NCI-H146 (cell line): ENCODE measurements around the gene SHANK3.
A peak's percentile ranks its signal among the peaks of the same experiment; 100 is the strongest.
"Not testable (repeated sequence)": the region's sequence is repeated elsewhere in the genome, so short reads cannot be mapped to it uniquely, and the experiment has no call there.

ENCODE experiments used
- DNase-seq: peaks from one replicate; lab custom pipeline; 2025; lab: John Stamatoyannopoulos, UW

Gene SHANK3

DNA sequence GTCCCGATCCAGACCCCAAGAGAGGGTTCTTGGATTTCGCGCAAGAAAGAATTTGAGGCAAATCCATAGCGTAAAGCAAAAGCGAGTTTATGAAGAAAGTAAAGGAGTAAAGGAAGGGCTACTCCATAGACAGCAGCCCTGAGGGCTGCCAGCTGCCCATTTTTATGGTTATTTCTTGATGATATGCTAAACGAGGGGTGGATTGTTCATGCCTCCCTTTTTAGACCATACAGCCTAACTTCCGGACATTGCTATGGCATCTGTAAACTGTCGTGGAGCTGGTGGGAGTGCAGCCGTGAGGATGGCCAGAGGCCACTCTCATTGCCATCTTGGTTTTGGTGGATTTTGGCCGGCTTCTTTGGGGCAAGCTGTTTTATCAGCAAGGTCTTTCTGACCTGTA, 19.4 kb upstream of the SHANK3 start:
- no peak for DNase-seq

DNA sequence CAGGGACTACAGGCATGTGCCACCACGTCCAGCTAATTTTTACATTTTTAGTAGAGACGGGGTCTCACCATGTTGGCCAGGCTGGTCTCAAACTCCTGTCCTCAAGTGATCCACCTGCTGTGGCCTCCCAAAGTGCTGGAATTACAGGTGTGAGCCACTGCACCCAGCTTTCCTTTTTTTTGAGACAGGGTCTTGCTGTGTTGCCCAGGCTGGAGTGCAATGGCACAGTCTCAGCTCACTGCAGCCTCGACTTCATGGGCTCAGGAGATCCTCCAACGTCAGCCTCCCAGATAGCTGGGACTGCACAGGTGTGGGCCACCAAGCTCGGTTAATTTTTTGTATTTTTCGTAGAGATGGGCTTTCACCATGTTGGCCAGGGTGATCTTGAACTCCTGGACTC, 18.0 kb upstream of the SHANK3 start:
- not testable (repeated sequence) for DNase-seq

DNA sequence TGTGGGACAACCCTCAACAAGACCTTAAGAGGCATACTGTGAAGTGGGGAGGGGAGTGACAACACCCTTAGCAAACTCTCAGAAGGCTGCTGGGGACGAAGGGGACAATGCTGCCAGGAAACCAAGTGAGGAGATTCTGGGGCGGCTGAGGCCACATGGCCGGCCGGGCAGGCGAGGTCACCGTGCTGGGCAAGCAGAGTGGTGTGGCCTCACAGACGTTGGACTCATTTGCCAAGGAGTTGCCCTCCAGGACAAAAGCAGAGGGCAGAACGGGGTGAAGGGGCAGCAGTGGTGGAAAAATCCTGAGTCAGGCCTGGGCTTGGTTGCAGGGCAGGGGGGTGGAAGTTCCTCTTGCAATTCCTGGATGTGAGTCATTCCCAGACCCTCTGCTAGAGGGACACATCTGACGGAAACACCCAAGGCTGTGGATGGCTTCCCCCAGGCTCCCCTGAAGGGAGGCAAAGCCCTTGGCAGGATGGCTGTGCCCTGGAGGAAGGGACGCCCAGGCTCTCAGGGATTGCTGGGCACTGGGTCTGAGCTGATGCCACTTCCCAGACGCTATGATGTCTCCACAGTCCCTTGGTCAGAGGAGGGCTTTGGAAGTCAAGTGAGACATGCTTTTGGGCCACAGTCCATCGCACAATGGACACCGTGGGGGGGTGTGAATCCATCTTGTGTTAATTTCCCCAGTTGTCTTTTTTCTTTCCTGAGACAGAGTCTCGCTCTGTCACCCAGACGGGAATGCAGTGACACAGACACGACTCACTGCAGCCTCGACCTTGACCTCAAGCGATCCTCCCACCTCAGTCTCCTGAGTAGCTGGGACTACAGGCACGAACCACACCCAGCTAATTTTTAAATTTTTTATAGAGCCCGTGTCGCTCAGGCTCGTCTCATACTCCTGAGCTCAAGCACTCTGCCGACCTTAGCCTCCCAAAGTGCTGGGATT, 16.2 kb upstream of the SHANK3 start:
- no peak for DNase-seq

DNA sequence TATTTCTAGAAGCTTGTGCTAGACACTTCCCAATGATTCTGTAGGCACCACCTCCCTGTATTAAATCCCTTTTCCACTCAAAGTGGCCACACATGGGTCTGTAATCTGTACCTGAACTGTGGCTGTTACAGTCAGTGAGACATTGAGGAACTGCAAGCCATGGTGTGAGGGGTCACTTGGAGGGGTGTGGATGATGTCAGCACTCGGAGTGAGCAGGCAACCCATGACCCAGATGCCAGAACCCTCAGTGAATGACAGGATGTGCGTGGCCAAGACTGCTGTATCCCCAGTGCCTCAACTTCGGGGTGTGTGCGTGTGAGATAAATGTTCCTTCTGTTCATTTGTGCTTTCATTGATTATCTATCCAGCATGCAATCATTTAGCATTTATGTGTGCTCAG, 14.7 kb upstream of the SHANK3 start:
- DNase-seq, result no peak

DNA sequence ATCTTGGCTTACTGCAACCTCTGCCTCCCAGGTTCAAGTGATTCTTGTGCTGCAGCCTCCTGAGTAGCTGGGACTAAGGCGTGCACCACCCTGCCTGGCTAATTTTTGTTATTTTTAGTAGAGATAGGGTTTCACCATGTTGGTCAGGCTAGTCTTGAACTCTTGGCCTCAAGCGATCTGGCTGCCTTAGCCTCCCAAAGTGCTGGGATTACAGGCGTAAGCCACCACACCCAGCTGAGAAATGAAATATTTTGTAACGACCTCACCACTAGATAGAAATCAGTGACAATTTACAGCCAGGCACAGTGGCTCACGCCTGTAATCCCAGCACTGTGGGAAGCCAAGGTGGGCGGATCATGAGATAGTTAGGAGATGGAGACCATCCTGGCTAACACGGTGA, 12.9 kb upstream of the SHANK3 start:
- not testable (repeated sequence) for DNase-seq

DNA sequence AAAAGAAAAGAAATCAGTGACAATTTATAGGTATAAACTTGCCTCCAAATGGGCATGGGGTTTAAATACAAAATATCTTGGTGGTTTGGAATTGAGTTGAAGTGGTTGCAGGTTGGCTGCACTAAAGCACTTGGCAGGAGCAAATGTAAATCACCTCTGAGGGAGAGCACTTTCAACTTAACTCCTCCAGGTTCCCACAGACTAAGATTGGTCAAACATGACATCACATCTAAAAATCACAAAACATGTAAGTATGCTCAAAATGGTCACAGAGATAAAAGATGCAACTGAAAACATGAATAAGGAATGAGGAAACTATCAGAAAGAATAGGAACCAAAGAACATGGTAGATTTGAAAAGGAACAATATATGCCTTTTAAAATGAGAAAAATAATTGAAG, 12.3 kb upstream of the SHANK3 start:
- DNase-seq, result no peak

DNA sequence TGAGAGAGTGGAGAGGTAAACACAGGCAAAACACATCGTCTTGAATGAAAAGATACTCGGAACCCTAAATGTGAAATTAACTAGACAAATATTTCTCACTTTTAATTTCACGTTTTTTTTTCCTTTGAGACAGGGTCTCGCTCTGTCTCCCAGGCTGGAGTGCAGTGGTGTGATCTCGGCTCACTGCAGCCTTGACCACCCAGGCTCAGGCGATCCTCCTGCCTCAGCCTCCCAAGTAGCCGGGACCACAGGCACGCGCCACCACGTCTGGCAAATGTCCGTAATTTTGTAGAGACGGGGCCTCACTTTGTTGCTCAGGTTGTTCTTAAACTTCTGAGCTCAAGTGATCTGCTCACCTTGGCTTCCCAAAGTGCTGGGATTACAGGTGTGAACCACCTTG, 7.4 kb upstream of the SHANK3 start:
- no peak for DNase-seq

DNA sequence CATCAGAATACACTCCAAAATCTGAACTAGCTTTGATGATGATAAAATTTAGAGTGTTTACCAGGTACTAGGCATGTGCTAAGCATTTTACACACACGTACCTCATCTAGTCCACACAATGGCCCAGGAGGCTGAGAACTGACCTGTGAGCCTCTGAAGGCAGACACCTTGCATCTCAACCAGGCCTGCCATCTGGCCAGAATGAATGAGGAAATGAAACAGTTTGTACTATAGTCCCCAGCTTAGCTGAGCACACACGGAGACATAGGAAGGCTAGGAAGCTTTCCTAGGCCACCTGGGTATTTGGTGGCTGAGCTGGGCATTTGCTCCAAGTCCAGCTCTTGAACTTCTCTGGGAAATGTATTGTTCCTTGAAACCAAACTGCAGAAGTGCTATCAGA, 6.9 kb upstream of the SHANK3 start:
- no peak for DNase-seq

DNA sequence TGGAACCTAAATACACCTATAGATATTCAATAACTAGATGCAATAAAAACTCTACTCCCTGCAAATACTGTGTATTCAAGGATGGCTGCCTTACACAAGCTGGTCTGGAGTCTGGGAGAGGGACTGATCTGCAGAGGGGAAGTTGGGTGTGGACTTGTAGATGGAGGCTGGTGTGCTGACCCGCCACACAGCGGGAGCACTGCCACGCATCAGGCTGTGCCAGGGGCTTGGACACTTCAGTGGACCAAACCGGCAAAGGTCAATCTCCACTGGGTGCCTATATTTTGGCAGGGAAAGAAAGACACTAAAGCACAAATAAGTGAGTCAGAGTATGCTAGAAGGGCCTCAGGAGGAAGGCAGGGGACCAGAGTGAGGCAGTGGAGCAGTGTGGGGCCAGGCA, 2.1 kb upstream of the SHANK3 start:
- DNase-seq, result no peak

DNA sequence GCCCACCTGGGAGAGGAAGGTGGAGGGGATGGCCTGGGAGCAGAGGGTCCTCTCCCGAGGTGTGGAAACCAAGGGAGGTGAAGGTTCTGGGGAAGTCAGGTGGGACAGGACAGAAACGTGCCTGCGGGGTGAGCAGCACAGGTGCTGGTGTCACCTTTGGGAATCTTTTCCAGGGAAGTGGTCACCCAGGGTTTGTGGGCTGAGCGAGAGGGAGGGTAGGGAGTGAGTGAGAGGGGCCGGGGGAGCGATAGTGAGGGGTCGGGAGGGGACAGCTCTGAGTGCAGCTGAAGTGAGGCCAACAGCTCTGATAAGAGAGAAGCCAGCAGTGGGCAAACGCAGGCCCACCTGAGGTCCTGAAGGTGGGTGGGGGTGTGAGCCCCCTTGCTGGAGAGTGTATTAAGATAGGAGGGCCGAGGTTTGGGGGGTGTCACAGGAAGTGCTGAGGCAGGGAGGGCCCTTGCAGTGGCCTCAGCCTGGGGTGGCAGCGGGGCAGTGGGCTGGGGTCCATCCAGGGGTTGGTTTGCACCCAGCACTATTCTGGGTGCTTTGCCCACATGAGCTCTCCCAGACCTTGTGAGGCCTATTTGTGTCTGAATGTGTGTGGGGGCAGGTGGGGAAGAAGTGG, 1.6 kb upstream of the SHANK3 start:
- no peak for DNase-seq

DNA sequence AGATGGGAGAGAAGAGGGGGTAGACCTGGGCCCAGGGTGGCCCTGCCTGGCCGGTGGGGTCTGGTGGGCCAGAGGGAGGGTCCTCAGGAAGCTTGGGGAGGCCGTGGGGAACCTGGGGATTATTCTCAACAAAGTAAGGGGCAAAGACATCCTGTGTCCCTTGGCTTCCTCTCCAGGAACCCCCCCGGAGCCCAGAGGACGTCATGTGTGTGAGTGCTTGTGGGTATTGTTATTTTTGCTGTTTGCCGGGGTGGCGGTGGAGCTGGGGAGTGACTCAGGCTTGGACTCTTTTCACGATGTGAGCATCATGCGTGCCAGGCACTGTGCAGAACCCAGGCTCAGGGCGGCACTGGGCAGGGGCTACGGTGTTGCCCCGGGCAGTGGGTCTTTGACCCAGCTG, 982 bp upstream of the SHANK3 start:
- DNase-seq, result no peak

DNA sequence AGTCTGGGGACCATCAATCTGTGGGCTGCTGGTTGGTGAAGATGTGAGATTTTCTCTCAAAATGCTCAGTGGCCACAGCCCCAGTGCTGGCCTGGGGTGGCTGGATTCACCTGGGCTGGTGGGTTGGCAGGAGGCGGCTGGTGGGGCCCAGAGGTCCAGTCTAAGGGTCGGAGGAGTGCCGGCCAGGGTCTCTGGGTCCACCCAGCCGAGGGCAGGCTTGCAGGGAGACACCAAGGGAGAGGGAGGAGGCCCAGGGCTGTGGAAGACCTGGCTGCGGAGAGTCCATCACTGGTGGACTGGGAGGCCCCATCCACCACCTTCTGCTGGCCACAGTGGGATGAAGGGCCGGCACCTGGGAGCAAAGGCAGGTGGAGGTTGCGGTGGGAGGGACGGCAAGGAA, 582 bp upstream of the SHANK3 start:
- DNase-seq, result no peak

DNA sequence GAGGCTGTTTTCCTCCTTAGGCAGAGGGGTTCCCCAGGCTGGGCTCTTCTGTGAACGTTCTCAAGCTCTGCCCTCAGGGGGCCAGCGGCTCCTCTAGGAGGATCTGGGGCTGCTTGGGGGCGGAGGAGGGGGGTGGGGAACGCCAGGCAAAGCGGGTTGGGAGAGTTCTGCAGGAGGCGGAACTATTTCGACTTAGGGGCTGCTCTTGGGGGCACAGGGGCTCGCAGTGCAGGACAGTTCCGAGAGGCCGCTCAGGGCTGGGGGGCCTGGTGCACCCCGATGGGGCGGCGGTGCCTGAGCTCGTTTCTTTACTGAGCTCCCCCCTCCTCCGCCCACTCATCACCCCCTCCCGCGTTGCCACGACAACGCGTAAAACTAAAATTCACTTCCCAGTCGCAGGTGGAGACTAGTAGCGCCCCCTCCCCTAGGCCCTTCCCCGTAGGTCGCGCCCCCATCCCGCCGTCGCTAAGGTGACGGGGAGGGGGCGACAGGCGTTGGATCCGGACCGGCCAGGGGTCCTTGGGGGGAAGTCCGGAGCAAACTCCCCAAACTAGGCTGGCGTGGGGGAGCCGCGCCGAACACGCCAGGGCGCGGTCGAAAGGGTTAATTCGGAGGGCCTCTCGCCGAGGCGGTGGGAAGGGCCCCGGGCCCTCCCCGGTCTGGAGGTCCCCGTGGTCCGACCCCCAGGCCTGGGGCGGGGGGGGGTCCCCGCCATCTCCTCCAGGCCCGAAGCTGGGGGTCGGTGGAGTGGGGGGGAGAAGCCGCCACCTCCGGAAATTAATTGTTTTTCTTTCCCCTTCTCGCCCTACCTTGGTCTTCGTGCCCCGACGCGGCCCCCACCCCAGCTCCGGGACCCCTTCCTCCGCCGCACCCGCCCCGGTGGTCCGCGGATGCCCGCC, 857 bp downstream of the SHANK3 start:
- DNase-seq, result no peak

DNA sequence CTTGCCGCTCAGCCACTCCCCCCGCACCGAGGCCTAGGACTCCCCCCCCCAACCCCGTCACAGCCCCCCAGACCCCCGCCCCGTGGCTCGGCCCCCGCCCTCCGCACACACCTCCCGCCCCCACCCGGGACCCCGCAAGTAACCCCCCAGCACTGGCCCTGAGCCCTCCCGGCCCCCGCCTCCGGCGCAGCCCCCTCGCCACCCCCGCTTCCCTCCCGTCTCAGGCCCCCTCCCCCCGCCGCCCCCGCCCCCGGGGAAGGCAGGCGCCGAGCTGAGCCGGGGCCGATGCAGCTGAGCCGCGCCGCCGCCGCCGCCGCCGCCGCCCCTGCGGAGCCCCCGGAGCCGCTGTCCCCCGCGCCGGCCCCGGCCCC, 1.5 kb downstream of the SHANK3 start:
- no peak for DNase-seq

DNA sequence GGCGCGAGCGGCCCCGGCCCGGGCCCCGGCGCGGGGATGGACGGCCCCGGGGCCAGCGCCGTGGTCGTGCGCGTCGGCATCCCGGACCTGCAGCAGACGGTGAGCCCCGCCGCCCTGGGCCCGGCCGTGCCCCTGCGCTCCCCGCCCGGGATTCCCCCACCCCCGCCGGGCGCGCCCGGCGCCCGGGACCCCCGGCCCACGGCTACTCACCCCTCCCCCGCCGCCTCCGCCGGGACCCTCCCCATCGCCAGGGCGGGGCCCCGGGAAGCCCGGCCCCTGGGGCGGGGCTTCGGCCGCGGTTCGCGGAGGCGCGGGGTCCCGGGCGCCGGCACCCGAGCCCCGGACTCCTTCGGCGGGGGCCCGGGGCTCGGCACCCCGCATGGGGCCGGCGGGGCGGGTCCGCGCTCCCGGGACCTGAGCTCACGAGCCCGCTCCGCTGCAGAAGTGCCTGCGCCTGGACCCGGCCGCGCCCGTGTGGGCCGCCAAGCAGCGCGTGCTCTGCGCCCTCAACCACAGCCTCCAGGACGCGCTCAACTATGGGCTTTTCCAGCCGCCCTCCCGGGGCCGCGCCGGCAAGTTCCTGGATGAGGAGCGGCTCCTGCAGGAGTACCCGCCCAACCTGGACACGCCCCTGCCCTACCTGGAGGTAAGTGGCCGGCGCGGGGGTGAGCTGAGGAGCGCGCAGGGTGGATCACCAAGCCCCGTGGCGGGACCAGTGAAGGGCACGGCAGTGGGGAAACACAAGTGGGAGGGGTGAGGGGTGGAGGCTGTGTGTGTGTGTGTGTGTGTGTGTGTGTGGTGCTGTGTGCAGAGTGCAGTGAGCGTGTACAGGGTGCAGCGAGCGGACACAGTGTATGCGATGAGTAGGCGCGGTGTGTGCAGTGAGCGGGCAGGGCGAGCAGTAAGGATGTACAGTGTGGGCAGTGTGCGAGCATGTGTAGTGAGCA, 2.3 kb downstream of the SHANK3 start:
- peak; percentile 80 for DNase-seq

DNA sequence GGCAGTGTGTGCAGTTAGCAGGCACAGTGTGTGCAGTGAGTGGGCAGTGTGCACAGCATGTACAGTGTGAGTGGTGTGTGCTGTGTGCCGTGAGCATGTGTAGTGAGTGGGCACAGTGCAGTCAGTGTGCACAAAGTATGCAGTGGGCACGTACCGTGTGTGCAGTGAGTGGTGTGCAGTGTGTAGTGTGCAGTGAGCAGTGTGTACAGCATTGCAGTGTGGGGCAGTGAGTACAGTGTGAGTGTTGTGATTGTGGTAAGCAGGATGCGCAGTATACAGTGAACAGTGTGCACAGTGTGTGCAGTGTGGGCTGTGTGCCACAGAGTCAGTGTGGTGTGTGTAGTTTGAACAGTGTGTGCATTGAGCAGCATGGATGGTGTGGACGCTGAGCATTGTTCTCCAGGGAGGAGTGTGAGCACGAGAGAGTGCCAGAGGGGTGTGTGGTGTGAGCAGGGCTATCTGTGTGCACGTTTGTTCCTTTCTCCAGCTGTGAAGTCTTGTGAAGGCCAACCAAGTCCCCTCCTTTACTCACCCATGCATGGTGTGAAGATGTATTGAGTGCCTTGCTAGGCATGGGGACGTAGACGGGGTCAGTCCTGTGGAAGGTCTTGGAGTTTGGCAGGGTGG, 3.0 kb downstream of the SHANK3 start:
- no peak for DNase-seq

DNA sequence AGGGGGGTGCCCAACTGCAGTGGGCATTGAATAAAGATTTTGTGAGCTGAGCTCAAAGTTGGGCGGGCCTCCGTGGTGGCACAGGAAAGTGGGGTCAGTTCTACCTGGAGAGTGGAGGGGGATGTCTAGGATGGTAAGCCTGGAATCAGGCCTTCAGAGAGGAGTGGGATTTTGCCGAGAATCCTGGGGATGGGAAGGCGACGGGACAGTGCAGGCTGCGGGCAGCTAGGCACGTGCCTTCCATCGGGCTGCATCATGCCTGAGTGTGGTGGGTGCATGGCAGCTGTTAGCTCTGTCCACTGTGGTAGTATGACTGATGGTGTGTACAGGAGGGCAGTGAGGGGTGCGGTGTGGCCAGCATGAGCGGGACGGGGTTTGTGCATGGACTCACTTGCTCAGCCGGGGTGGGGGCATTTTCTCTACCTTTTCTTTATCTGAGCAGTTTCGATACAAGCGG, 3.6 kb downstream of the SHANK3 start:
- no peak for DNase-seq

DNA sequence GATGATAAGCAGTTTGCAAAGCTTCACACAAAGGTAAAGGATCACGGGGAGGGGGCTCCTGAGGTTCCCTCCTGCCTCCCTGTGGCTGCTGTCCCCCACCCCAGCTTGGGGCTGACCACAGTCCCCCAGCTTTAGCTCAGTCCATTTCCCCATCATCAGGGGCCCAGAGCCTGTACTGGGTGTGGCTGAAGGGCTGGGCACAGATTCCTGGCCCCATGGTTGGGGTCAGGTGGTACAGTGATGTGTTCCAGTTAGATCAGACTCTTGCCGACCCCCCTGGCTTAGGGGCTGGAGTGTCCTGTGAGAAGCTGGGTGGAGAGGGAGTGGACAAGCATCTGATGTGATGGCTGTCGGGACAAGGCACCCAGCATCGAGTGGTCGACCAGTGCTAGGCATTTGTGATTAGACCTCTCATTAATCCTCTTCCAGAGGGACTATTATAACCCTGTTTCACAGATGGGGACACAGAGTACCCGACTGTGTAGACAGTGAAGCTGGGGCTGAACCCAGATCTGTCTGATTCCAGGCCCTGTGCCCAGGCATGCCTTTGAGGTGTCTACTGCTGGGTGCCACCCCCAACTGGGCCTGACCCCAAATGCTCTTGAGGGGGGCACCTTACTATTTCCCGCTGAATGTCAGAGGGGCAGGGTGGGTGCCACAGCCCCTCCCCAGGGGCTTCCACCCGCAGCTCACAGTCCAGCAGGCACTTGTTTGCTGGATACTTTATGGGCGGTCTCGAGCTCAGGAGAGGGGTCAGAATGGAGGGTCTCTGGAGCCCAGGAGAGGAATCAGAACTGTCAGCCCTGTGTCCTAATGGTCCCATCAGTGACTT, 4.3 kb downstream of the SHANK3 start:
- no peak for DNase-seq

DNA sequence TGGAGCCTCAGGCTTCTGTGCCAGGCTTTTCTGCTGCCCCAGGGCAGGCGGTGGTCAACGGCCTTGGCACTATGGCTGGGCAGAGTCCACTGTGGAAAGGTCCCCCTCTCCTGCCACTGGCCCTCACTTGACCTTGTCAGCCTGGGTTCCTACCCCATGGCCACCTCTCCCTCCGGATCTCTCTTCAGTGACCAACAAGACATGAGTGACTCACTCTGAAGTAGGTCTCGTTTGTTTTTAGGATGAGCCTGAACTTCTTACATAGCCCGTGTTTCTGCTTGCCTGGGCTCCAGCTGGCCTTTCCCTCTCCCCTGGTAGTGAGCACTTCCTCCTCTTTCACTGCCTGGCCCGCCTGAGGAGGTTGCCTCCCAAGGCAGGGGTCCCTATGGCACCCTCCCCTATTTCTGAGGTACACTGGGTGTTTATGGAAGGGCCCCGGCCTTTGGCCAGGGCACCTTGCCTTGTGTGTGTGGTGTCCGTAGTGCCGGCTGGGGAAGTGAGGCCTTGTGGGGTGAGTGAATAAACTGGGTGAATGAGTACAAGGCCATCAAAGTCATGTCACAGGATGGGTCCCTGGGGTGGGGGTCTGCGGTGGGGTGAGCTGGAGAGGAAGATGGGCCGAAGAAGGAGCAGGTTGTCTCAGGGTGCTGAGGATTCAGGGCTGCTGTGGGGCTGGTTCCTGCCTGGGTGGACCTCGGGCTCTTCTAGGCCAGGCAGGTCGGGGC, 5.0 kb downstream of the SHANK3 start:
- no peak for DNase-seq
